IMR-90 (cell line): ENCODE measurements around the gene SLC6A13.
A peak's percentile ranks its signal among the peaks of the same experiment; 100 is the strongest.

Experiments used
- CEBPB ChIP-seq: IDR thresholded peaks from 2 replicates; pipeline ENCODE4 v1.6.1; 2012; ENCODE audit warnings: low read depth, low read length, improper control_type of control experiment
- CHD1 ChIP-seq: IDR thresholded peaks from 2 replicates; pipeline ENCODE4 v1.6.1; 2012; ENCODE audit warnings: low read depth, low read length, improper control_type of control experiment
- CTCF ChIP-seq: conservative IDR thresholded peaks from 2 replicates; pipeline ENCODE4 v1.5.1; 2012; ENCODE audit warnings: mild to moderate bottlenecking, low read depth, low read length, improper control_type of control experiment
- FOS ChIP-seq: fragments of 150-350 bp; IDR thresholded peaks from 2 replicates; pipeline ENCODE4 v1.6.1; 2016; ENCODE audit warnings: low read depth, low read length
- MAFK ChIP-seq: IDR thresholded peaks from 2 replicates; pipeline ENCODE4 v1.6.1; 2012; ENCODE audit warnings: low read depth, low read length, improper control_type of control experiment
- MAZ ChIP-seq: IDR thresholded peaks from 2 replicates; pipeline ENCODE4 v1.6.1; 2012; ENCODE audit warnings: low read depth, mild to moderate bottlenecking, low read length, improper control_type of control experiment, moderate library complexity, borderline replicate concordance
- POLR2A ChIP-seq: IDR thresholded peaks from 2 replicates; pipeline ENCODE4 v1.6.1; 2012; ENCODE audit warnings: mild to moderate bottlenecking, low read depth, low read length
- RFX5 ChIP-seq: IDR thresholded peaks from 2 replicates; pipeline ENCODE4 v1.8.0; 2012; ENCODE audit warnings: low read depth, mild to moderate bottlenecking, low read length, moderate library complexity

GRCh38 chr12:291153-291723, 28.6 kb upstream of the SLC6A13 start:
- no peak for TF ChIP-seq CTCF
- no peak for TF ChIP-seq POLR2A
- no peak for TF ChIP-seq MAFK
- no peak for TF ChIP-seq FOS
- no peak for TF ChIP-seq CHD1
- no peak for TF ChIP-seq RFX5
- TF ChIP-seq MAZ, result no peak
- TF ChIP-seq CEBPB, result peak; percentile 42
